Activated T-helper 1 cell treated with Interleukin-2 at 50 U/mL for 16 hours (primary cell): Measurements from ENCODE around the gene PLEKHA5.
A peak's percentile ranks its signal among the peaks of the same experiment; 100 is the strongest.

Experiments used
- DNase-seq: peaks from one replicate; pipeline ENCODE4 v3.0.0-alpha.2; 2020; ENCODE audit warnings: low read depth

The PLEKHA5 gene

DNA sequence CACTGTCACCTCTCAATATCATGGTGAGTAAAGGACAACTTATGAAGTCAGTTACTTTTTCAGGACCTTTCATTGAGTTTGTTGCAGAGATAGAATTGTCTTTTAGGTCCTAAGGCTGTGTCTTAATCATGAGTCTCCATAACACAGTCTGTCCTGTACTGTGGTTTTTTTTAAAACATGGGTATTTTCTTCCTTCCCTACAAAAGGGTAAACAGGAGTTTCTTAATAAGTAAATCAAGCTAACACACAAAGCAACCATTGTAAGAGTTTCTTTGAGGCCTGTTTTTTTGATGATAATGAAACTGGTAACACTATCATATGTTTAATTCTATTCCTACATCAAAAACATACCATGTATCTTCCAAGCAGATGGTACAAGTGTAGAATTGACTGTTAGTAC is 101.4 kb downstream of the PLEKHA5 start:
- DNase-seq: no peak

DNA sequence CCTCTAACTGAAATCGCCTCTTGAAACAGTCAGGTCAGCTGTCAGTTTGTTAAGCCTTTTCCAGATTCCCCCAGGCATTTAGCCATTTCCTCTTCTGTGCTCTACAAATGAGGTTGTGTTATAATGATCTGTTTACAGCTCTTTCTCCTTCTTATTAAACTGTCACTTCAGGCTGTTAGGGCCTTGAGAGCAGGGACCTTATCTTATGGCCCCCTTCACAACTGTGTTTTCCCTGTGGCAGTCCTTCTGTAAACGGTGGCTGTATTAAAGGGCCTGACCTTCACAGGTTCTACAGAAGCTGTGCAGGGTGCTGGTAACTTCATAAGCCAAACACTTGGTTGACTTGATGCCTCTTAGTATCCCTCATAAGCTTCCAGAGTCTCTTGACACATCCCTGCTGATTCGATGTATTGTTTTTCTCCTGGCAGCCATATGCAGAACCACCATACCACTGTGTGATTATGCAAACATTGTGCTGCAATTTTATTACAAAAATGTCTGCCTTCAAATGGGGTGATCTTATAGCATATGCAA is 104.7 kb downstream of the PLEKHA5 start:
- no peak for DNase-seq

DNA sequence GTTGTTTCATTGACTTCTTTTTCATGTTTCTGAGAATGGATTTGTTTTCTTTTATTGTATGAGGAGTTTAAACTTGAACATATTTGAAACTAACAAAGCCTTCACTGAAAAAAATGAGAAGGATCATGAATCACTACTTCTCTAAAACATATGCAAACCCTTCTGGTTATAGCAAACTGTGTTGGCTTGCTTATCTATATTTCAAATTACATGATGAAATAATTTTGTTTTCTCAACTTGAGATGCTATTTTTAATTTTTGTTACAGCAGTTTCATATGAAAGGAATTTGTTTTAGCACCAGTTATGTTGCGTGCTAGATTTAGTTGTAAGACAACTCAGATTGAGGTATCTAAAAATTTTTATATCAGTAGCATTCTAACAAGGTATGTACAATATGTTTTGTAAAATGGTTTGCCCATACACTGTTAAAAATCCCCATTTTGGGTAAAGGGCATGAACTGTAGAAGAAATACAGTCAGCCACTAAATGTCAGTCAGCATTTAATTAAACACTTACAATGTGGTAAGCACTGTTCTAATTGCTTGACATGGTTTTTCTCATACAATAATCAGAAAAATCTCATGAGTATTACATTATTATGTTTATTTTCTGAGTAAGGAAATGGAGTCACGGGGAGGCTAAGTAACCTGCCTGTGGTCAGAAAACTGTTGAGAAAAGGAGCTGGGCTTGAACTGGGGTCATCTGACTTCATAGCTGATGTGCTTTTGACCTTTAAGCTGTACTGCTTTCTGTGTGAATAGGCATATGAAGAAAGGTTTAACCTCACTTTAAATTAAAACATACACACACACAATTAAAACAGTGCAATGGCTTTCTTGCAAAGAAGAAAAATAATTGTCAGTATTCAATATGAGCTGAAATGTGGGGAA is 105.7 kb downstream of the PLEKHA5 start:
- no peak for DNase-seq

- DNase-seq: no peak
Observed at GRCh38 chr12:19236656-19237055, 107.1 kb downstream of the PLEKHA5 start.

DNA sequence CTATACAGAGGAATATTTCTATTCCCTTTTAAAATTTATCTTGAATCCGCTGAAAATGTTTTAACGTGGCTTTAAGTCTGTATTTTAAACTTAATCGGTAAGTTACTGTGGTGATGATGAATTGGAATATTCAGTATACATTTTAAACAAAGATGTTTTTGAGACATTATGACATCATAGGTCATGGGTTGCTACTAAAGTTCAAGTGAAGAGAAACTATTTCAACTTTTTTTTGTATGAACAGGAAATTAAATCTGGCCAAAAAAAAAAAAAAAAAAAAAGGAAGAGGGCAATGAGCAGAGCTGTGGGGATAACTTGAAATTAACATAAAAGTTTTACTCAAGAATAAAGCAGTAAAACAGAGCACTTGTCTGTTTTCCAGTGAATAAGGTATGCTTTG is 109.0 kb downstream of the PLEKHA5 start:
- no peak for DNase-seq

- DNase-seq: no peak
Observed at GRCh38 chr12:19239102-19239501, 109.6 kb downstream of the PLEKHA5 start.

DNA sequence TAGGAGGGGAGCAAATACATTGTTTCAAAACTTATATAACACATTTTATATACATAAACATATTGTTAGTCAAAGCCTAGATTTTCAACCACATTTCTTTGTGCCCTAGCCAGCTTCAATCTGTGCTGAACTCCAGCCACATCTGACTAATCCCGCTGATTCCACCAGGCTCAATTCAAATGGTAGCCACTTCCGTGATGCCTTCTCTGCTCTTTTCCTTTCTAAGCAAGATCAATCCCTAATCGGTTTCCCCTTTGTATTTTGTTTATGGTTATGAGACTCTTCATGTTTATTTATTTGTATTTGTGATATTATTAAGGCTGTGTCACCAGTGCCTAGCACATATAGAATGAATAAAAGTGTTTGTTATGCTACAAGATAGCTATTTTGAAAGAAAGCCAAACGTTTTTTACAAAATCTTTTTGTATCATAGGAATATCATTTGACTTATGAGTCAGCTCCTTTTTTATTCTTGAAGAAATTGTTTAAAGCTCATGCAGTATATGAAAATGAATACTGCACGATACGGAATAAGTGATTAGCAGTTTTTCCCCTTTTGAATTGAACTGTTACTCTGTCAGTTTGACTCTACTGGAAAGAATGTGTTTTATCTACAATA is 110.2 kb downstream of the PLEKHA5 start:
- DNase-seq: no peak

GRCh38 chr12:19242581-19242980 is 113.0 kb downstream of the PLEKHA5 start:
- DNase-seq: no peak

- DNase-seq: no peak
Observed at GRCh38 chr12:19243551-19243950, 114.0 kb downstream of the PLEKHA5 start.

DNA sequence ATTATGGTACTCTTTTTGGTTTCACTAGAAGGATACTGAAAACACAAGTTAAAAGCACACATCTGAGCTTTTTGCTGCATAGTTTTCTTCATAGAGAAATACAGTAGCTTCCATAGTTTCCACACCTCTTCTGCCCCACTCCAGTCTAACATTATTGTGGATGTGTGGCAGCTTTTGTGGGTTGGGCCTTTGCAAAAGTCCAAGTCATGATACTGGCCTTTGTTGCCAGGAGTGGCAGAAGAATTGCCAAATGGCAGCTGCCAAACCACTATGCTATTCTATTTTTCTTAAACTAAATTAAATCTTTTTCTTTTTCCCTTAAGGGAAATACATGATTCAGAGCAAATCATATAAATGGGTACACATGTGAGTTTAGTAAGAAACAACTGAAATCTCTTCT is 114.8 kb downstream of the PLEKHA5 start:
- no peak for DNase-seq

DNA sequence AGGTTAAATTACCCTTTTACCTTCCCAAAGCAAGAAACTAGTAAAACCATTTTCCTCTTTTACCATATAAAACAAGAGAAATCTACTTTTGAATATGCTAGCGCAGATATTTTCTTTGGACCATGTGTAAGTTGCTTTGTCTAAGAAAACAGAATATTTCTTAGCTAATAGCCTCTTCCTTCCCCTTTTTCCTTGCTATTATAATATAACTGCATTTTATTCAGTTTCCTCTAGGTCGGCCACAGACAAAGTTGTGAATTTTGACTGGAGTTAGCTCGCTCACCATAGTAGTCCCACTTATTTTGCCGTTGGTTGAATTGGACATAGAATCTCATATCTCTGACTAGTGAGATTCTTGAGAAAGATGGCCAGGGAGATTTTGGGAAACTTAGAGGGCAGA is 115.6 kb downstream of the PLEKHA5 start:
- DNase-seq: no peak

GRCh38 chr12:19245666-19246065 is 116.1 kb downstream of the PLEKHA5 start:
- no peak for DNase-seq

- DNase-seq: no peak
Observed at GRCh38 chr12:19246933-19247332, 117.4 kb downstream of the PLEKHA5 start.

DNA sequence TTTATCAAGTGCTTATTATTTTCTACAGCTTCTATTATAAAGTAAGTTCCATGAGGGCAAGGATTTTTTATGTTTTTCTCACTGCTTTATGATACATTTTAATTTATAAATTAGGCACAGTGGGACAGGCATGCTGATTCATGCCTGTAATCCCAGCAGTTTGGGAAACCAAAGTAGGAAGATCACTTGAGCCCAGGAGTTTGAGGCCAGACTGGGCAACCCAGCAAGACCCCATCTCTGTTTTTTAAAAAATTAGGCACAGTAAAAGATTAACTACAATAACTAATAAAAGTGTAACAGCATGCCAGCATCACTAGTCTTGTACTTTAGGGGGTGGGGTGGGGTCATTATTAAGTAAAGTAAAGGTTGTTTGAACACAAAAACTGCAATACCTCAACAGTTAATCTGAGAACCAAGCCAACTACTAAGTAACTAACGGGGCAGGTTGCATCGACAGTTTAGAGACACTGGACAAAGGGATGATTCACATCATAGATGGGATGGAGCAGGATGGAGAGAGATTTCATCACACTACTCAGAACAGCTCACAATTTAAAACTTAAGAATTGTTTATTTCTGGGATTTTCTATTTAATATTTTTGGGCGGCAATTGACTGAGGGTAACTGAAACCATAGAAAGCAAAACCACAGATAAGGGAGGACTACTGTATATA is 119.5 kb downstream of the PLEKHA5 start:
- DNase-seq: no peak

DNA sequence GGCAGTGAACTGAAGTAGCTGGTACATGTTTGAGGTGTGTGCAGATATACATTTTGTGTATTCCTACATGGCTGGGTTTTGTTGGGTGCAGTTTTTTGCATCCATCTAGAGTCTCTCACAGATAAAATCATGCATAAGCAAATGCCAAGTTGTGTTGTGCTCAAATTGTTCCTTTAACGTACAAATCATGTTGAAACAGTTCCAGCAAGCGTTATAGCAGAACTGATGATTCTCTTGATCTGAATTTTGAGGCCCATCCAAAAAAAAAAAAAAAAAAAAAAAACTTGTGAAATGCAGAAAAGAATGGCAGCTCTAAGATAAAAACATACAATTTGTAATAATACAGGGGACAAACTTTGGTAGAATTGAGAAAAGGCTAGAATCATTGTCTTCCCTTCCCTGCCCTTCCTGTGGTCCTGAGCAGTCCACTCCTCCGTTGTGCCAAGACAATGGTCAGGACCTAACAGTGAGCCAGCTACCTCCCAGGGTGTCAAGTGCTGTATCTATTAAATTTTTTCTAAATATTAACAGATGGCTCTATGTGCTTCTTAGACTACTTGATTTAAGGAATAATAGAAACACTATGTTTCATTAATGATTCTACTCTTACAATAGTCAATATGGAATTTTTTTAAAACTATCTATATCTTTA is 122.1 kb downstream of the PLEKHA5 start:
- DNase-seq: no peak

GRCh38 chr12:19260135-19260534 is 130.6 kb downstream of the PLEKHA5 start:
- no peak for DNase-seq

GRCh38 chr12:19261773-19262172 is 132.2 kb downstream of the PLEKHA5 start:
- DNase-seq: no peak

DNA sequence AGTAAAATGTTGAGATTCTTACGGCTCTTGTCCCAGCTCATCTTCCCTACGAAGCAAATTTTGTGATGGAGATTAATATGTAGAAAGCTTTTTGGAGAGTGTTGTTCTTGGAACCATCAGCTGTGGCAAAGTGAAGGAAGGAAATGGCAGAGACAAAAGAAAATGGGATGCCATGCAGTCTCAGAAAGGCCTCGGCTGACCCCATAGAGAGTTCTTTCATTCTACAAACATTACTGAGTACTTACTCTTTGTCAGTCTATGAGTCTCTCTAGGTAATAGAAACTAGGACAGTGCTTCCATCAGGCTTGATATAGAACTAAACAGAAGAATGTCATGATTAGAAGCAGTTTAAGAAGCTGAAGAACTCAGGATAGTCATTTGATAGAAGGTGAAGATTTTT is 134.1 kb downstream of the PLEKHA5 start:
- DNase-seq: no peak

DNA sequence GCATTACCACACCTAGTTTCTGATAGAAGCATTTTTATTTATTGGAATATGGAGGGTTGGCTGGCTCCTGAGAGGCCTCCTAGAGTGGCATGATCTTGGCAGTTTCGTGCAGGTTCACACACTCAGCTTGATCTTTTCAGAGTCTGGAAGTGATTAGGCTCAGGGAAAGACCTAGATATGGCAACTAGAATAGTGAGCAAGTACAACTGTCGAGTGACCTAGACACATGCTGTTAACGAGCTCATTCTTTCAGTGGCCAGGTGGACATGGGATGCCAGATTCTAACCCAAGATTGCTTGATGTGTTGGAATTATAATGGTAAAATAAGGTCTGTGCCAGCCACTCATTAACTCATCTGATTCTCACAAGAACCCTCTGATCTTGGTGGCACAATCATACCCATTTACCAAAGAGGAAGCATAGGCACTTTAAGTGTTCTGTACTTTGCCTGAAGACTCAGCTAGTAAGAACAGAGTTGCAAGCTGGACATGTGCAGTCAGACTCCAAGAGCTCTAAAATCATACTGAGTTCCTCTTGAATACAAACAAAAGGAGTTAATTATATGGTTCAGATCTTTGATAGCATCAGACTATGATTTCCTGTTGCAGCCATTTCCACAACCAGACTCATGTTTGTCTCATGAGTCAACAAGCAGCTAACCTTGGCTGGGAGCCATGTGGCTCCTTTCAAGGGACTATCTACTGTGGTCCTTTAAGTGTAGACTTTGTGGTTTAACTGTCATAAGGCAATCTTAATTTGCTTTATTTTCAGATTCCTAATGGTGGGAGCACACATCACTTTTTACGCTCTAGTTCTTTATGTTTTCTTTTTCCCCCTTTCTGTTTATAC is 144.2 kb downstream of the PLEKHA5 start:
- peak; percentile 37 for DNase-seq

DNA sequence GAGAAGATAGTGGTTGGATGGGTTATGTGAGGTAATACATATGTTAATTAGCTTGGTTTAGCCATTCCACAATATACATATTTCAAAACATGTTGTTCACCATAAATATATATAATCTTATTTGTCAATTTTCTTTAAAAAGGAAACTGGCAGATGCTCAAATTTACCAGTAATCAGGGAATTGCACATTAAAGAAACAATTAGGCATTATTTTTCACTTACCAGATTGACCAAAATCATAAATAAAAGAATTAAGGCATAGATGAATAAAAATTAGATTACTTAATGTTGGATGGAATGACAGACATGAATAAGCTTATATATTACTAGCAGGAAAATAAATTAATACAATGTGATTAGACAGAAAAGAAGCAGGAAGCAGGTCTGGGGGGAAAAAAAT is 147.2 kb downstream of the PLEKHA5 start:
- no peak for DNase-seq

GRCh38 chr12:19277711-19278110 is 148.2 kb downstream of the PLEKHA5 start:
- DNase-seq: no peak
